Trophoblast cell (in vitro differentiated cells and primary cell): ENCODE measurements around the gene DPYD.

ENCODE experiments used
- DNase-seq, 2 donors: peaks; one replicate each; pipeline ENCODE4 v3.0.0-alpha.2; 2016
- H2AFZ ChIP-seq: 2 replicates; pipeline ENCODE4 v1.6.1; 2013; ENCODE audit warnings: low read length, moderate library complexity, mild to moderate bottlenecking; ENCODE audit not compliant: insufficient read depth, poor library complexity
- H2AK5ac ChIP-seq: 2 replicates; pipeline ENCODE4 v1.6.1; 2013; ENCODE audit warnings: mild to moderate bottlenecking, low read length
- H2BK120ac ChIP-seq: 2 replicates; pipeline ENCODE4 v1.6.1; 2013; ENCODE audit warnings: low read length, mild to moderate bottlenecking, moderate library complexity; ENCODE audit not compliant: insufficient read depth, poor library complexity
- H2BK12ac ChIP-seq: 2 replicates; pipeline ENCODE4 v1.6.1; 2013; ENCODE audit warnings: mild to moderate bottlenecking, low read length, moderate library complexity
- H2BK5ac ChIP-seq: 2 replicates; pipeline ENCODE4 v1.6.1; 2013; ENCODE audit warnings: low read length, low read depth, moderate library complexity, mild to moderate bottlenecking; ENCODE audit not compliant: poor library complexity
- H3K14ac ChIP-seq: 2 replicates; pipeline ENCODE4 v1.6.1; 2013; ENCODE audit warnings: mild to moderate bottlenecking, low read length
- H3K18ac ChIP-seq: 2 replicates; pipeline ENCODE4 v1.6.1; 2013; ENCODE audit warnings: mild to moderate bottlenecking, low read length
- H3K23ac ChIP-seq: 2 replicates; pipeline ENCODE4 v1.6.1; 2013; ENCODE audit warnings: low read length
- H3K27ac ChIP-seq: 2 replicates; pipeline ENCODE4 v1.5.1; 2013; ENCODE audit warnings: low read depth, mild to moderate bottlenecking, inconsistent platforms, low read length, moderate library complexity
- H3K27me3 ChIP-seq: 2 replicates; pipeline ENCODE4 v1.6.1; 2013; ENCODE audit warnings: inconsistent platforms, mild to moderate bottlenecking, low read length, moderate library complexity; ENCODE audit not compliant: insufficient read depth
- H3K36me3 ChIP-seq, 2 experiments: 1 replicate in 1 of 2; 2 replicates in 1 of 2; pipeline ENCODE4 v1.6.1; 2013; ENCODE audit warnings: low read length in 2 of 2, mild to moderate bottlenecking in 2 of 2, moderate library complexity in 1 of 2; ENCODE audit not compliant: insufficient read depth in 2 of 2, control insufficient read depth in 1 of 2
- H3K4ac ChIP-seq: 2 replicates; pipeline ENCODE4 v1.6.1; 2013; ENCODE audit warnings: low read depth, mild to moderate bottlenecking, low read length, moderate library complexity
- H3K4me1 ChIP-seq, 2 experiments: 1 replicate in 1 of 2; 2 replicates in 1 of 2; pipeline ENCODE4 v1.6.1; 2013; ENCODE audit warnings: low read length in 2 of 2, mild to moderate bottlenecking in 2 of 2, moderate library complexity in 1 of 2; ENCODE audit not compliant: insufficient read depth in 2 of 2, control insufficient read depth in 1 of 2
- H3K4me2 ChIP-seq: 2 replicates; pipeline ENCODE4 v1.6.1; 2013; ENCODE audit warnings: inconsistent platforms, mild to moderate bottlenecking, low read length, moderate library complexity
- H3K4me3 ChIP-seq: 2 replicates; pipeline ENCODE4 v1.5.1; 2013; ENCODE audit warnings: mild to moderate bottlenecking, low read depth, low read length, inconsistent platforms
- H3K79me1 ChIP-seq: one replicate; pipeline ENCODE4 v1.6.1; 2013; ENCODE audit warnings: low read length
- H3K79me2 ChIP-seq: 2 replicates; pipeline ENCODE4 v1.6.1; 2013; ENCODE audit warnings: low read length, mild to moderate bottlenecking; ENCODE audit not compliant: control insufficient read depth, insufficient read depth, poor library complexity
- H3K9ac ChIP-seq: 2 replicates; pipeline ENCODE4 v1.6.1; 2013; ENCODE audit warnings: mild to moderate bottlenecking, low read length
- H3K9me3 ChIP-seq: 2 replicates; pipeline ENCODE4 v1.6.1; 2013; ENCODE audit warnings: low read depth, mild to moderate bottlenecking, control low read depth, inconsistent platforms, low read length; ENCODE audit not compliant: insufficient read depth
- H4K12ac ChIP-seq: 2 replicates; pipeline ENCODE4 v1.6.1; 2013; ENCODE audit warnings: low read depth, mild to moderate bottlenecking, low read length, moderate library complexity
- H4K8ac ChIP-seq: 2 replicates; pipeline ENCODE4 v1.6.1; 2013; ENCODE audit warnings: low read depth, mild to moderate bottlenecking, low read length, moderate library complexity
- H4K91ac ChIP-seq: one replicate; pipeline ENCODE4 v1.6.1; 2013; ENCODE audit warnings: low read depth, mild to moderate bottlenecking, low read length, moderate library complexity
- WGBS: extraction: QIAGEN DNeasy Blood & Tissue Kit; methylation state at CpG from one replicate; pipeline ENCODE4 v1.1.7; 2013; ENCODE audit warnings: missing lambda C conversion rate; ENCODE audit not compliant: insufficient read length, insufficient coverage; ENCODE audit errors: extremely low coverage; 5-methylcytosine and 5-hydroxymethylcytosine counted together

DPYD gene

DNA sequence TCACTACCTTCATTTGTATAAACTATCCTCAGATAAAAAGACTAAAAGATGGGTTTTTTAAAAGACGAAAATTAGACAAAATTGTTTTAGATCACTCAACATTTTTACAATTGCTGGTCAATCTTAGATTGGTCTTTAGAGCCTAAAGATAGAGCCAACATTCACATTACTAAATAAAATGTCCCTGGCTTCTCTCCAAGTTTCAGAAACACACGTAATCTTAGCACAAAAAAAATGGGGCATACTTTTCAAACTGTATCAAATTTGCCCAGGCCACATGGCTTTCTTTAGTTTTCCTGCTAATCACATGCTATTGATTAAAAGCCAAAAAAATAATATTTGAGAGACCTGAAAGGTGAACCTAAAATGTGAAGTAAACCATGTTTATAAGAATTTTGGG is 288.1 kb downstream of the DPYD start:
- no peaks in the 10 kb centered on the region for H3K36me3 ChIP-seq
- no CpG with 5 or more reads among the region's 2 CpGs for WGBS
- no peak overlapping the region for H3K9ac ChIP-seq
- H4K91ac ChIP-seq, result no peak overlapping the region
- H3K9me3 ChIP-seq, result no peaks in the 10 kb centered on the region
- no peak overlapping the region for H3K18ac ChIP-seq
- H2AFZ ChIP-seq, result no peak overlapping the region
- no peak overlapping the region for H3K27ac ChIP-seq
- no peak overlapping the region for H2BK5ac ChIP-seq
- no peak overlapping the region for H3K14ac ChIP-seq
- H2BK12ac ChIP-seq, result no peak overlapping the region
- no peak overlapping the region for H2BK120ac ChIP-seq
- H3K79me1 ChIP-seq, result no peaks in the 10 kb centered on the region
- no peak for DNase-seq
- no peak overlapping the region for H3K4me3 ChIP-seq
- no peak overlapping the region for H3K4me2 ChIP-seq
- no peak overlapping the region for H4K8ac ChIP-seq
- H3K4me1 ChIP-seq, result no peaks in the 10 kb centered on the region
- no peaks in the 10 kb centered on the region for H3K27me3 ChIP-seq
- H3K4ac ChIP-seq, result no peak overlapping the region
- H3K23ac ChIP-seq, result no peak overlapping the region
- H3K79me2 ChIP-seq, result no peaks in the 10 kb centered on the region
- no peak overlapping the region for H2AK5ac ChIP-seq
- no peak overlapping the region for H4K12ac ChIP-seq

DNA sequence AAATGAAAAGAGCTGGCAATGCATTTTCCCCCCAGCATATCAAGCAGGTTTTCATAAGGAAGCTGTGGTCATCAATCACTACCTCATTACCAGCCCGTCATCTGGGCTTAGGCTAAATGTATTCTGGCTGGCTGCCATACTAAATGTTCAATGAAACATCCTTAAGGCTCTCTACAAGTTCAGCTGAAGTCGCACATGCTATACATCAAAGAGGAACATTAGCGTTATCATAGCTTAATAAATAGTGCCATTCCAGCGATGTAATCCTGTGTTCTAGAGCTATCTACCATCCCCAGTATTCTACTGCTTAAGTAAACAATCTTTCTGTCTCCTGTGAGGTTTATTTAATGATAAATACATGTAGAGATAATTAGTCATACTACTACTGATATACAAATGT is 288.8 kb downstream of the DPYD start:
- Histone ChIP-seq H3K36me3 (no peaks in the 10 kb centered on the region), H4K8ac (no peak overlapping the region), H3K9ac (no peak overlapping the region), H3K18ac (no peak overlapping the region), H3K4me1 (no peaks in the 10 kb centered on the region), H3K79me1 (no peaks in the 10 kb centered on the region), H3K14ac (no peak overlapping the region), H3K79me2 (no peaks in the 10 kb centered on the region), H4K12ac (no peak overlapping the region), H3K27ac (no peak overlapping the region), H2AK5ac (no peak overlapping the region), H3K4ac (no peak overlapping the region), H2AFZ (no peak overlapping the region), H3K9me3 (no peaks in the 10 kb centered on the region), H3K27me3 (no peaks in the 10 kb centered on the region), H3K4me2 (no peak overlapping the region), H2BK5ac (no peak overlapping the region), H3K23ac (no peak overlapping the region), H3K4me3 (no peak overlapping the region), H2BK12ac (no peak overlapping the region), H2BK120ac (no peak overlapping the region), H4K91ac (no peak overlapping the region)
- WGBS, result no CpG with 5 or more reads among the region's 4 CpGs
- no peak for DNase-seq

DNA sequence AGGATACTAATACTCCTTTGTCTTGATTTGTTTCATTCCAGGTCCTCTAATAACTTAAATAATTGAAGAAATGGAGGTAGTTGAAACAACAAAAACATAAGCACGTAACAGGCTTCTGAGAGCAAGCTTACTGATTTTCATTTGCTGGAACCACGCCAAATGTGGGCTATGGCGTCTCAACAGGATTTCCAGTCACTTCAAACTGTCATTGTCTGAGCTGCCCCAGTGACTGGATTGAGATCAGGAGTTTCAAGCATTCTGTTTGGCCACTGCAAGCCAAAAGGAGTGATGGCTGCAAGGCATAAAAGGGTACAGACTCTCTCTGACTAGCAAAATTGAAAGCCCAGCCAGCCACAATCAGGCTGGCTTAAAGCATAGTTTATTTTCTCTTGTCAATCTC is 289.9 kb downstream of the DPYD start:
- no peak overlapping the region for H2BK120ac ChIP-seq
- H3K23ac ChIP-seq, result no peak overlapping the region
- no peak overlapping the region for H3K9ac ChIP-seq
- H3K27me3 ChIP-seq, result no peaks in the 10 kb centered on the region
- H3K14ac ChIP-seq, result no peak overlapping the region
- DNase-seq, result no peak
- no peak overlapping the region for H4K12ac ChIP-seq
- no peak overlapping the region for H3K4me2 ChIP-seq
- no peak overlapping the region for H2AFZ ChIP-seq
- no peaks in the 10 kb centered on the region for H3K9me3 ChIP-seq
- no peak overlapping the region for H2AK5ac ChIP-seq
- H3K79me1 ChIP-seq, result no peaks in the 10 kb centered on the region
- H3K4ac ChIP-seq, result no peak overlapping the region
- no peak overlapping the region for H3K4me3 ChIP-seq
- no CpG with 5 or more reads among the region's 3 CpGs for WGBS
- no peak overlapping the region for H2BK12ac ChIP-seq
- no peak overlapping the region for H4K91ac ChIP-seq
- no peaks in the 10 kb centered on the region for H3K79me2 ChIP-seq
- H3K27ac ChIP-seq, result no peak overlapping the region
- H3K4me1 ChIP-seq, result no peaks in the 10 kb centered on the region
- no peak overlapping the region for H2BK5ac ChIP-seq
- H4K8ac ChIP-seq, result no peak overlapping the region
- no peaks in the 10 kb centered on the region for H3K36me3 ChIP-seq
- no peak overlapping the region for H3K18ac ChIP-seq

DNA sequence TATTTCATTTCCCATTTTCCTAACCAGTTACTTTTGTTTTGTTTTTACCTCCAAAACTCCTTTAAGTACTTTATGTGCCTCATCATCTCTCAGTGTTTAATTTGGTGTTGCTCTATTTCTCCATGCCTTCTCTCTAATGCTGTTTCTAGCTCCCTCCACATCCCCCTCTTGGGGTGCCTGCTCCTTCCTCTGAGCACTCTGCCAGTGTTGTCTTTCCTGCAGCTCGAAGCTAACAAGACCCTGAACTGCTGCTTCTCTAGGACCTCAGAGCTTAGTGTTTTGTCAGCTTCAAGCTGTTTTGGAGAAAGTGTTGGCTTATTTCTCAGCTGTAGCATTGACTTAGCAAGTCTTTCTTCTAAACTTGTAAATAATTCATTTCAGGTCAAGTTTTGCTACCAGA is 290.6 kb downstream of the DPYD start:
- H3K4me3 ChIP-seq, result no peak overlapping the region
- H3K27me3 ChIP-seq, result no peaks in the 10 kb centered on the region
- no peak overlapping the region for H3K9ac ChIP-seq
- H3K79me2 ChIP-seq, result no peaks in the 10 kb centered on the region
- H4K12ac ChIP-seq, result no peak overlapping the region
- WGBS, result no CpG with 5 or more reads among the region's 1 CpG
- H3K4me2 ChIP-seq, result no peak overlapping the region
- no peak overlapping the region for H3K18ac ChIP-seq
- no peaks in the 10 kb centered on the region for H3K9me3 ChIP-seq
- no peak overlapping the region for H3K4ac ChIP-seq
- no peak overlapping the region for H4K8ac ChIP-seq
- H2AFZ ChIP-seq, result no peak overlapping the region
- H2BK12ac ChIP-seq, result no peak overlapping the region
- no peak overlapping the region for H3K27ac ChIP-seq
- no peak overlapping the region for H2AK5ac ChIP-seq
- no peaks in the 10 kb centered on the region for H3K79me1 ChIP-seq
- H2BK5ac ChIP-seq, result no peak overlapping the region
- H3K23ac ChIP-seq, result no peak overlapping the region
- no peak overlapping the region for H3K14ac ChIP-seq
- no peak overlapping the region for H4K91ac ChIP-seq
- no peak for DNase-seq
- no peaks in the 10 kb centered on the region for H3K36me3 ChIP-seq
- no peak overlapping the region for H2BK120ac ChIP-seq
- H3K4me1 ChIP-seq, result no peaks in the 10 kb centered on the region

DNA sequence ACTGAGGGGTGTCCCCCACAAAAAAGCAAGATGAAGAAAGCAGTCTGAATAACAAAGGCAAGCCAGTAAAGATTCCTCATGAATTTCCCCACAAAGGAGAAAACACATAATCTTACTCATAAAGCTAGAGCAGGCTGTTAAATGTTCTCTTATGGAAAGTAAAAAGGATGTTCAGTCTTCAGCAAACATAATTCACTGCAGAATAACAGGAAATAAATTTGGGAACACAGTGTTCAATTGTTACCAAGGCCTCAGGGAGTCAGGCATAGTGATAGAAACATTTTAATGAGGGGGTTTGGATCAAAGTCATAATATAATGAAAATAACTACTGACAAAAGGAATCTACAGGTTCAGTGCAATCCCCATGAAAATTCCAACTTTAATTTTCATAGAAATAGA is 297.6 kb downstream of the DPYD start:
- no peak for DNase-seq
- H3K79me2 ChIP-seq, result no peaks in the 10 kb centered on the region

More for the DNA sequence above, 297.6 kb downstream of the DPYD start:
- Histone ChIP-seq H2BK12ac (no peak overlapping the region), H3K27ac (no peak overlapping the region), H3K4ac (no peak overlapping the region), H3K4me2 (no peak overlapping the region), H3K36me3 (no peaks in the 10 kb centered on the region), H2AFZ (no peak overlapping the region), H3K14ac (no peak overlapping the region), H4K91ac (no peak overlapping the region), H3K4me1 (no peaks in the 10 kb centered on the region), H3K9me3 (no peaks in the 10 kb centered on the region), H2AK5ac (no peak overlapping the region), H3K27me3 (no peaks in the 10 kb centered on the region), H2BK5ac (no peak overlapping the region), H4K12ac (no peak overlapping the region), H3K23ac (no peak overlapping the region), H3K9ac (no peak overlapping the region), H3K4me3 (no peak overlapping the region), H3K18ac (no peak overlapping the region), H2BK120ac (no peak overlapping the region), H3K79me1 (no peaks in the 10 kb centered on the region), H4K8ac (no peak overlapping the region)
